HEK293 (cell line): ENCODE measurements around the gene GPX1.
"Not testable (repeated sequence)": the region's sequence is repeated elsewhere in the genome, so short reads cannot be mapped to it uniquely, and the experiment has no call there.

Source experiments
- CTCF ChIA-PET: fragments of 350-600 bp; formaldehyde crosslinking; extraction: SDS; loops from one replicate; lab custom pipeline; 2021; ENCODE audit warnings: antibody characterized with exemption; lab: Yijun Ruan, JAX
- POLR2A ChIA-PET: fragments of 300-600 bp; formaldehyde crosslinking; extraction: SDS; loops from one replicate; lab custom pipeline; 2020; ENCODE audit warnings: antibody characterized with exemption, inconsistent platforms; lab: Yijun Ruan, JAX
- H3K27ac ChIP-seq: fragments of 200-500 bp; sonication (Bioruptor generic); 2 replicates; pipeline ENCODE4 v1.5.1; 2014; ENCODE audit warnings: low read depth, low read length, control low read depth, inconsistent platforms; ENCODE audit errors: extremely low read depth
- H3K36me3 ChIP-seq, 2 experiments: fragments of 200-500 bp in 1 of 2; sonication (Bioruptor generic) in 1 of 2; 1 replicate in 1 of 2; 2 replicates in 1 of 2; pipeline ENCODE4 v1.5.1; 2014 to 2017; ENCODE audit warnings: inconsistent platforms in 2 of 2, low read length in 2 of 2; ENCODE audit not compliant: control insufficient read depth in 2 of 2, insufficient read depth in 1 of 2
- H3K4me1 ChIP-seq: fragments of 200-500 bp; sonication (Bioruptor generic); 2 replicates; pipeline ENCODE4 v1.5.1; 2014; ENCODE audit warnings: mild to moderate bottlenecking, low read length, inconsistent platforms; ENCODE audit not compliant: control insufficient read depth, insufficient read depth
- H3K4me3 ChIP-seq: 2 replicates; pipeline ENCODE4 v1.5.1; 2011; ENCODE audit warnings: low read depth, mild to moderate bottlenecking, control low read depth, low read length, moderate library complexity
- H3K9me3 ChIP-seq: fragments of 200-500 bp; sonication (Bioruptor generic); 2 replicates; pipeline ENCODE4 v1.5.1; 2014; ENCODE audit warnings: low read depth, low read length, inconsistent platforms; ENCODE audit not compliant: control insufficient read depth, insufficient read depth
- GLIS1 ChIP-seq: fragments of 450-650 bp; formaldehyde crosslinking; IDR thresholded peaks from 2 replicates; pipeline ENCODE4 v1.5.1; 2016; ENCODE audit warnings: missing biosample characterization, missing genetic modification characterization
- HOXA7 ChIP-seq: sonication (generic); formaldehyde crosslinking; IDR thresholded peaks from 2 replicates; pipeline ENCODE4 v1.8.1; 2022; ENCODE audit warnings: missing genetic modification reagents, borderline replicate concordance
- PBX3 ChIP-seq: sonication (generic); formaldehyde crosslinking; IDR thresholded peaks from 2 replicates; pipeline ENCODE4 v1.8.1; 2022; ENCODE audit warnings: mild to moderate bottlenecking, moderate library complexity, missing genetic modification reagents
- REPIN1 ChIP-seq: fragments of 450-650 bp; formaldehyde crosslinking; IDR thresholded peaks from 2 replicates; pipeline ENCODE4 v1.5.1; 2017; ENCODE audit warnings: missing biosample characterization, missing genetic modification characterization, low read depth
- ZNF2 ChIP-seq: fragments of 450-650 bp; formaldehyde crosslinking; IDR thresholded peaks from 2 replicates; pipeline ENCODE4 v1.5.1; 2016; ENCODE audit warnings: missing biosample characterization, missing genetic modification characterization
- ZNF341 ChIP-seq: fragments of 450-650 bp; formaldehyde crosslinking; IDR thresholded peaks from 2 replicates; pipeline ENCODE4; 2016; ENCODE audit warnings: low read depth, missing biosample characterization, missing genetic modification characterization
- ZNF394 ChIP-seq: fragments of 450-650 bp; formaldehyde crosslinking; IDR thresholded peaks from 2 replicates; pipeline ENCODE4 v1.5.1; 2016; ENCODE audit warnings: missing biosample characterization, missing genetic modification characterization, mild to moderate bottlenecking, moderate library complexity, borderline replicate concordance
- ZNF404 ChIP-seq: fragments of 450-650 bp; formaldehyde crosslinking; IDR thresholded peaks from 2 replicates; pipeline ENCODE4 v1.5.1; 2017; ENCODE audit warnings: missing biosample characterization, missing genetic modification characterization
- ZNF473 ChIP-seq: fragments of 450-650 bp; formaldehyde crosslinking; IDR thresholded peaks from 2 replicates; pipeline ENCODE4 v1.5.1; 2017; ENCODE audit warnings: missing biosample characterization, missing genetic modification characterization
- ZNF530 ChIP-seq: fragments of 450-650 bp; formaldehyde crosslinking; IDR thresholded peaks from 2 replicates; pipeline ENCODE4 v1.5.1; 2016; ENCODE audit warnings: low read depth, missing biosample characterization, missing genetic modification characterization
- ZNF623 ChIP-seq: fragments of 450-650 bp; formaldehyde crosslinking; IDR thresholded peaks from 2 replicates; pipeline ENCODE4 v1.5.1; 2016; ENCODE audit warnings: missing biosample characterization, missing genetic modification characterization
- ZNF629 ChIP-seq: fragments of 450-650 bp; formaldehyde crosslinking; IDR thresholded peaks from 2 replicates; pipeline ENCODE4 v1.5.1; 2017; ENCODE audit warnings: missing biosample characterization, missing genetic modification characterization
- ZNF654 ChIP-seq: fragments of 450-650 bp; formaldehyde crosslinking; IDR thresholded peaks from 2 replicates; pipeline ENCODE4 v1.5.1; 2016; ENCODE audit warnings: low read depth, missing biosample characterization, missing genetic modification characterization
- ZNF677 ChIP-seq: fragments of 450-650 bp; IDR thresholded peaks from 2 replicates; pipeline ENCODE4 v1.5.0; 2018; ENCODE audit warnings: missing biosample characterization, mild to moderate bottlenecking, missing genetic modification characterization, moderate library complexity
- ZNF777 ChIP-seq: fragments of 450-650 bp; formaldehyde crosslinking; IDR thresholded peaks from 2 replicates; pipeline ENCODE4 v1.5.1; 2017; ENCODE audit warnings: missing biosample characterization, missing genetic modification characterization, borderline replicate concordance
- ZNF792 ChIP-seq: fragments of 450-650 bp; formaldehyde crosslinking; IDR thresholded peaks from 2 replicates; pipeline ENCODE4 v1.5.1; 2016; ENCODE audit warnings: missing biosample characterization, missing genetic modification characterization
- ZNF830 ChIP-seq: fragments of 450-650 bp; IDR thresholded peaks from 2 replicates; pipeline ENCODE4 v1.5.0; 2018; ENCODE audit warnings: missing biosample characterization, missing genetic modification characterization, low read depth, mild to moderate bottlenecking, moderate library complexity
- TF ChIP-seq, protein P1 (sequence below): fragments of 450-650 bp; formaldehyde crosslinking; IDR thresholded peaks from 2 replicates; pipeline ENCODE4 v1.5.1; 2016; ENCODE audit warnings: missing biosample characterization, missing genetic modification characterization
- TF ChIP-seq, protein P2 (sequence below): fragments of 450-650 bp; formaldehyde crosslinking; IDR thresholded peaks from 2 replicates; pipeline ENCODE4 v1.5.1; 2016; ENCODE audit warnings: missing biosample characterization, missing genetic modification characterization

GPX1 gene

DNA sequence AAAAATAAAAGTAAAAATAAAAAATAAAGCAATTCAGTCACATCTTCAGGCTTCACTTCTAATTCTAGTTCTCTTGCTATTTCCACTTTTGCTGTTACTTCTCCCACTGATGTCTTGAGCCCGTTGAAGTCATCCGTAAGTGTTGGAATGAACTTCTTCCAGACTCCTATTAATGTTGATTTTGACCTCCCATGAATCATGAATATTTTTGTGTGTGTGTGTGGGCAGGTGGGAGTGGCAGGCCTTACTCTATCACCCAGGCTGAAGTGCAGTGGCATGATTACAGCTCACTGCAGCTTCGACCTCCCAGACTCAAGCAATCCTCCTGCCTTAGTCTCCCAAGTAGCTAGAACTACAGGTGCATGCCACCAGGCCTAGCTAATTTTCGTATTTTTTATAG lies 29.0 kb downstream of the GPX1 start:
- H3K9me3 ChIP-seq: no peaks in the 10 kb centered on the region
- no peak overlapping the region for H3K27ac ChIP-seq
- H3K36me3 ChIP-seq: peaks cover 8 to 68% of the 10 kb centered on the region in 2 experiments; a peak in 2 of 3 replicates
- TF ChIP-seq, protein P1, sequence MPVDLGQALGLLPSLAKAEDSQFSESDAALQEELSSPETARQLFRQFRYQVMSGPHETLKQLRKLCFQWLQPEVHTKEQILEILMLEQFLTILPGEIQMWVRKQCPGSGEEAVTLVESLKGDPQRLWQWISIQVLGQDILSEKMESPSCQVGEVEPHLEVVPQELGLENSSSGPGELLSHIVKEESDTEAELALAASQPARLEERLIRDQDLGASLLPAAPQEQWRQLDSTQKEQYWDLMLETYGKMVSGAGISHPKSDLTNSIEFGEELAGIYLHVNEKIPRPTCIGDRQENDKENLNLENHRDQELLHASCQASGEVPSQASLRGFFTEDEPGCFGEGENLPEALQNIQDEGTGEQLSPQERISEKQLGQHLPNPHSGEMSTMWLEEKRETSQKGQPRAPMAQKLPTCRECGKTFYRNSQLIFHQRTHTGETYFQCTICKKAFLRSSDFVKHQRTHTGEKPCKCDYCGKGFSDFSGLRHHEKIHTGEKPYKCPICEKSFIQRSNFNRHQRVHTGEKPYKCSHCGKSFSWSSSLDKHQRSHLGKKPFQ: no peak
- no peak for TF ChIP-seq ZNF341 (tag by site-specific recombination)
- TF ChIP-seq GLIS1 (tag by site-specific recombination): no peak
- no peak for TF ChIP-seq ZNF404 (tag by site-specific recombination)
- TF ChIP-seq ZNF530 (tag by site-specific recombination): no peak
- no peak for TF ChIP-seq ZNF777 (tag by site-specific recombination)
- CTCF ChIA-PET: no interaction called here
- POLR2A ChIA-PET: no interaction called here
- H3K4me3 ChIP-seq: no peak overlapping the region
- H3K4me1 ChIP-seq: no peaks in the 10 kb centered on the region

DNA sequence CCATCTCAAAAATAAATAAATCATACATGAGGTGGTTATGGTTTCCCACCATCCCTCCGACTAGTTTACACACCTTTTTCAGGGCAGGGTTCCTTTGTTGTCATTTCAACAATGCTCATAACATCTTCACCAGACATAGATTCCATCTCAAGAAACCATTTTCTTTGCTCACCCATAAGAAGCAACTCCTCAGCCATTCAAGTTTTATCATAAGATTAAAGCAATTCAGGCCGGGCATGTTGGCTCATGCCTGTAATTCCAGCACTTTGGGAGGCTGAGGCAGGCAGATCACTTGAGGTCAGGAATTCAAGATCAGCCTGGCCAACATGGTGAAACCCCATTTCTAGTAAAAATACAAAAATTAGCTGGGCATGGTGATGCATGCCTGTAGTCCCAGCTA lies 29.8 kb downstream of the GPX1 start:
- H3K4me1 ChIP-seq, CTCF ChIA-PET, H3K27ac ChIP-seq, H3K4me3 ChIP-seq, H3K9me3 ChIP-seq, POLR2A ChIA-PET: not testable (repeated sequence)
- H3K36me3 ChIP-seq: peaks cover 8 to 68% of the 10 kb centered on the region in 2 experiments; a peak in 2 of 3 replicates

DNA sequence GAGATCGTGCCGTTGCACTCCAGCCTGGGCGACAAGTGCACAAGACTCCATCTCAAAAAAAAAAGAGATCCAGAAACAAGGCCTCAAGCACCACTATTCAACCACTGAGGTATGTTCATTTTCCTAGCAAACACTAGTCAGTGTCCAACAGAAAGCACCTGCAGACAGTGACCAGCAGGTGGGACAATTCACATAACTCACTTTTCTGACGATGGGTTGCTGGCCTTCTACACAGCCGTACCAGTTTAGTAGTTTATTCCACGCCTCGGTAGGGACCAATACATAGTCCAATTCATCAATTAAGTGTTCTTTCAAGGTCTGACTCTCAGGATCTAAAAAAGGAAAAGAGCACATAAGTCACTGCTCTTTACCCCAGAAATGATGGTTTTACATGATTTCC lies 30.7 kb downstream of the GPX1 start:
- CTCF ChIA-PET: no interaction called here

DNA sequence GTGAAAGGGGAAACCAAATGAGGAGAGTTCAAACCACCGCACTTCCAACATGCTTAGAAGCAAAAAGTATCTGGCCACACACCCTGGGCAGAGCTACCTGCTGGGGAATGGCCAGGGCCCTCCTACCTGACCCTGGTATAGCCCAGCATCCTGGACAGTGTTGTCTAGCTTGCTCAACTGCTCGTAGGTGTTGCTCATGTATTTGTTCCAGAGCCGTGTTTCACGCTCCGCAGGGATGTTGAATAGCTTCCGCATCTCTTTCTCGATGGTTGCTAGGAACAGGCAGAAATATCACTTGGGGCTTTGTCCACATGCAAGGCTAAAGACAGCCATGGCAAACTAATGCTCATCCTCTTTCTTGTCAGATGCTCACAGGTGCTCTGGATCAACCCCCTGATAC lies 33.4 kb downstream of the GPX1 start:
- Histone ChIP-seq H3K9me3 (no peaks in the 10 kb centered on the region), H3K4me1 (no peaks in the 10 kb centered on the region), H3K36me3 (peaks cover 10 to 78% of the 10 kb centered on the region in 2 experiments; a peak in 2 of 3 replicates), H3K4me3 (no peak overlapping the region), H3K27ac (no peak overlapping the region)
- POLR2A ChIA-PET: no interaction called here
- CTCF ChIA-PET: interaction anchor here (0.6 kb wide), 1 partner anchor 301 kb away, joined by 3 read pairs; no protein-coding TSS in a partner anchor
- TF ChIP-seq HOXA7 (no peak), ZNF394 (tag by site-specific recombination) (no peak), ZNF677 (tag by site-specific recombination) (no peak)

More for the DNA sequence above, 30.7 kb downstream of the GPX1 start:
- Histone ChIP-seq H3K4me3 (no peak overlapping the region), H3K27ac (no peak overlapping the region), H3K4me1 (no peaks in the 10 kb centered on the region), H3K9me3 (no peaks in the 10 kb centered on the region), H3K36me3 (peaks cover 6 to 67% of the 10 kb centered on the region in 2 experiments; a peak in 2 of 3 replicates)
- POLR2A ChIA-PET: no interaction called here
- TF ChIP-seq ZNF830: no peak

DNA sequence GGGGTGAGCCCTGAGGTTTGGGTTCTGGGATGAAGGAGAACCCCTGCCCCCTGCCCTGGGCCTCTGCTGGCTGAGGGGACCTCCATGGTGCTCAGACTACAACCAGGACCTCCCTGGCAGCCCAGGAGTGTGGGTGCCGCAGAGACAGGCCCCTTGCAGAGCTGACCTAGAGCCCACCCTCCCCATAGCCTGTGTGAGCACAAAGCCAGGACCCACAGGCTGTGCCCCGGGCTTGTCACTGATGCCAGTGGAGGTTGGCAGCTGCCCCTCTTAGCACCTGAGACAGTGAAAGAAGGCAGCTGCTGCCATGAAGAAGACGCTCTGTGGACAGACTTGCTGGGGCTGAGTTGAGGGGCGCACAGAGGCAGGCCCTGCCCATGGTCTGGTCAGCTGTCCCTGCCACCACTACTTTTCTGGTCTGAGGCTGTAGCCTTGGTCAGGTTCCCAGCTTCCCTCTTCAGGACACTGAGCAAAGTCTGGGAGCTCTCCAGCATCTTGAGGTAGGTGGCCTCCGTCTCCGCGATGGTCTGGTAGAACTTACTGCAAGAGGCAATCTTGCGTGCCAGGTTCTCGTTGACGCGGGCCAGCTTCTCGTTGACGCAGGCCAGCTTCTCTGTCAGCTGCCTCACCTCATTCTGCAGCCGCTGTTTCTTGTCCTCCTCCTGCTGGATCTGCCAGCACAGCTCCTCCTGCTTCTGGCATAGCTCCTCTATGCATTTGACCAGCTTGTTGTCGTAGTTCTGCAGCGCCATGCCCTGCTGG lies 41.3 kb downstream of the GPX1 start:
- Histone ChIP-seq H3K4me3 (no peak overlapping the region), H3K9me3 (no peaks in the 10 kb centered on the region), H3K27ac (no peak overlapping the region), H3K36me3 (peaks cover 3 to 54% of the 10 kb centered on the region in 2 experiments; a peak in 2 of 3 replicates), H3K4me1 (no peaks in the 10 kb centered on the region)
- CTCF ChIA-PET: interaction anchor here (0.6 kb wide), 1 partner anchor 210 kb away, joined by 4 read pairs; no protein-coding TSS in a partner anchor
- POLR2A ChIA-PET: no interaction called here
- TF ChIP-seq ZNF623 (tag by site-specific recombination) (no peak), REPIN1 (tag by site-specific recombination) (no peak), ZNF792 (no peak), ZNF629 (tag by site-specific recombination) (no peak), ZNF473 (tag by site-specific recombination) (no peak), PBX3 (CRISPR knock-in tag) (no peak), ZNF654 (no peak), ZNF2 (tag by site-specific recombination) (no peak)
- TF ChIP-seq, protein P2, sequence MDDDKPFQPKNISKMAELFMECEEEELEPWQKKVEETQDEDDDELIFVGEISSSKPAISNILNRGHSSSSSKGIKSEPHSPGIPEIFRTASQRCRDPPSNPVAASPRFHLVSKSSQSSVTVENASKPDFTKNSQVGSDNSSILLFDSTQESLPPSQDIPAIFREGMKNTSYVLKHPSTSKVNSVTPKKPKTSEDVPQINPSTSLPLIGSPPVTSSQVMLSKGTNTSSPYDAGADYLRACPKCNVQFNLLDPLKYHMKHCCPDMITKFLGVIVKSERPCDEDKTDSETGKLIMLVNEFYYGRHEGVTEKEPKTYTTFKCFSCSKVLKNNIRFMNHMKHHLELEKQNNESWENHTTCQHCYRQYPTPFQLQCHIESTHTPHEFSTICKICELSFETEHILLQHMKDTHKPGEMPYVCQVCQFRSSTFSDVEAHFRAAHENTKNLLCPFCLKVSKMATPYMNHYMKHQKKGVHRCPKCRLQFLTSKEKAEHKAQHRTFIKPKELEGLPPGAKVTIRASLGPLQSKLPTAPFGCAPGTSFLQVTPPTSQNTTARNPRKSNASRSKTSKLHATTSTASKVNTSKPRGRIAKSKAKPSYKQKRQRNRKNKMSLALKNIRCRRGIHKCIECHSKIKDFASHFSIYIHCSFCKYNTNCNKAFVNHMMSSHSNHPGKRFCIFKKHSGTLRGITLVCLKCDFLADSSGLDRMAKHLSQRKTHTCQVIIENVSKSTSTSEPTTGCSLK (tag by site-specific recombination): no peak
